Fibroblast of skin of left quadriceps (primary cell): ENCODE data around the gene CAMK2B.
"Not testable (repeated sequence)": the region's sequence is repeated elsewhere in the genome, so short reads cannot be mapped to it uniquely, and the experiment has no call there.

Source experiments
- DNase-seq, 2 experiments: peaks; one replicate each; pipeline ENCODE4 v3.0.0-alpha.2; 2013; ENCODE audit warnings: low read depth in 2 of 2

The CAMK2B gene

GRCh38 chr7:44172803-44173424, 152.5 kb downstream of the CAMK2B start:
- no peak for DNase-seq

GRCh38 chr7:44172352-44172751, 153.0 kb downstream of the CAMK2B start:
- DNase-seq: no peak

GRCh38 chr7:44171901-44172300, 153.5 kb downstream of the CAMK2B start:
- not testable (repeated sequence) for DNase-seq

- DNase-seq: no peak
Measured at GRCh38 chr7:44167920-44168319, 157.5 kb downstream of the CAMK2B start.
